Skin of body (tissue), 2 donors: ENCODE data around the gene PSMB2. TPM values are rescaled to one million over a fixed set of nuclear protein-coding genes. Genes with fewer than 3 reads are reported as not detected.
"Not testable (repeated sequence)": the region's sequence is repeated elsewhere in the genome, so short reads cannot be mapped to it uniquely, and the experiment has no call there.

Source experiments
- DNase-seq: peaks from one replicate; lab custom pipeline; 2025; lab: John Stamatoyannopoulos, UW
- total RNA-seq: library from RNA; depleted of rRNA; stranded (reverse); fragments of >200 nt; gene quantifications from one replicate; pipeline ENCODE4 v1.2.3, GENCODE V29; 2014

The PSMB2 gene
- total RNA-seq: 15.1 TPM

- DNase-seq: peak; percentile 90
Measured at GRCh38 chr1:35641233-35641866, at the start of gene PSMB2. Gene PSMB2 (minus strand): TSS chr1:35641526. CDS start chr1:35641432, 94 bp downstream.

GRCh38 chr1:35691080-35691479 is 49.8 kb upstream of the PSMB2 start:
- DNase-seq: no peak

GRCh38 chr1:35690103-35690502 is 48.8 kb upstream of the PSMB2 start:
- DNase-seq: not testable (repeated sequence)

DNA sequence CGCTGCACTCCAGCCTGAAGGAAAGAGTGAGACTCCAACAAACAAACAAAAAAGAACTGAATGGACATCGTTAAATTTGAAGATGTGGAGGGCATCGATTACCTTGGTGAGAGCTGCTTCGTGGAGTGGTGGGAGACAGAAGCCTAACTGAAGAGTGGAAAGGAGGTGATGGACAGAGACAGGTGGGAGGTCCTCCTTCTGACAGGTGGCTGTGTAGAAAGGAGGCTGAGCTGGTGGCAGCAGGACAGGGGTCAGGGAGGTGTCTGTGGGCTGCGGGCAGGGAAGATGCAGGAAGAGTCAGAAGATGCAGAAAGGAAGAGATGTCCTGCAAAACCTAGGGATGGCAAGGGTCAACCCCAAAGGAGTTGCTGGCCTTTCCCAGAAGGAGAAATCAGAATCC is 46.8 kb upstream of the PSMB2 start:
- DNase-seq: no peak

- no peak for DNase-seq
Measured at GRCh38 chr1:35683012-35683411, 41.7 kb upstream of the PSMB2 start.

DNA sequence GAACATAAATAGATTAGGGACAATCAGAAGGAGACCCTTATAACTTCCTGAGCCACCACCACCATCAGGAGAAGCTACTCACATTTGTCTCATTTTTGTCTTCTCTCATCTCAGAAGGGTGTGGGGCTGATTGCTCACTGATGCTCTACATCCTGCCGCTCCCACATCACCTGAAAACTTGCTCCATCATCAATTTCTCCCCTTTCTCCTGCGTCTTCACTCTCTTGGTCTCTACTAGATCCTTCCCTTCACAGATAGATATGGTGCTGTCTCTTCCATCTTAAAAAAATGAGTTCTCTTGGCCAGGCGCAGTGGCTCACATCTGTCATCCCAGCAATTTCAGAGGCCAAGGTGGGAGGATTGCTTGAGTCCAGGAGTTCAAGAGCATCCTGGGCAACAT is 38.9 kb upstream of the PSMB2 start:
- DNase-seq: no peak

DNA sequence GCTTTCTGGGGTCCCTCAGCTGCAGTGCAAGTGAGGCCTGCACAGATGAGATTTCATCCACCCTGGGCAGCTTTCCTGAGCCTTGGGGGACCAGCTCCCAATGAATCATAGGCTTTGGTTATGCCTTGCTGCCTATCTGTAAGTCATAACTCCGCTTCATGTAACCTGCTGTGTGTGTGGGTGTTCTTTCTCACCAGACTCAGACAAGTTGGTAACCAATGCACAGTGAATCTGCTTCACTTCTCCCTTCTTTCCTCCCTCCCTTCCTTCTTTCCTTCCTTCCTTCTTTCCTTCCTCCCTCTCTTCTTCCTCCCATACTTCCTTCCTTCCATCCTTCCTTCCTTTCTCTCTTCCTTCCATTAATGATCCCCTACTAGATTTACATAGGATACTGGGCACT is 34.4 kb upstream of the PSMB2 start:
- no peak for DNase-seq

DNA sequence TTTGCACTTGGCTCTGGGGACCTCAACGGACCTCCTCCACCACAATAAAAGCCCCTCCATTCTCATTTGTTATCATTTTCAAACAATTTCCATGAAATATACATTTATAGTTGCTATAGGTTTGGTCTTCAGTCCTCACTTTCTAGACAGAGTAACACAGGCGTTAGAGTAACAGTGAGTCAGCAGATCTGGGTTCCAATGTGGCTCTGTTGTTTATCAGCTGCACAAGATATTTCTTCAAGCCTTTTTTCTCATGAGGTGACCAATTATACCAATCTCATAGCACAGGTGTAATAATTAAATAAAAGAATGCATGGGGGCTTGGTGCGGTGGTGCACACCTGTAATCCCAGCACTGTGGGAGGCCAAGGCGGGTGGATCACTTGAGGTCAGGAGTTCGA is 32.8 kb upstream of the PSMB2 start:
- no peak for DNase-seq

DNA sequence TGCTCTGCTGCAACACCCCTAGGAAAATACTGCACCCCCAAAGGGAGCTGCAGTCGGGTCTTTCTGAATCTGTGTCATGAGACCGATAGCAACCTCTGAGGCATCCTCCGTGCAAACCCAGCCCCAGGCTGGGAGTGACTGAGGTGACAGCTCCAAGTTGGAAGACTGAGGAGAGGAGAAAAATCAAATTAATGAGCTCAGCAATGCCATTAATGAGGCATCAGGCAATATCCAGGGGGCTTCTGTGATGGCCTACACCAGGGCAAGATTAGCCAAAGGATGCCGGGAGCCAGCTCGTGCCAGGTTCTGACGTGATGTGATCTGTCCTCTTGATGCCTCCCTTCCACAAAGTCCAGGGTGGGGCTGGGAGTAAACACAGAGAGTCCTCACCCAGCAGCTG is 30.8 kb upstream of the PSMB2 start:
- no peak for DNase-seq

- DNase-seq: no peak
Measured at GRCh38 chr1:35668506-35668905, 27.2 kb upstream of the PSMB2 start.

- no peak for DNase-seq
Measured at GRCh38 chr1:35666916-35667315, 25.6 kb upstream of the PSMB2 start.

GRCh38 chr1:35666216-35666615 is 24.9 kb upstream of the PSMB2 start:
- no peak for DNase-seq

DNA sequence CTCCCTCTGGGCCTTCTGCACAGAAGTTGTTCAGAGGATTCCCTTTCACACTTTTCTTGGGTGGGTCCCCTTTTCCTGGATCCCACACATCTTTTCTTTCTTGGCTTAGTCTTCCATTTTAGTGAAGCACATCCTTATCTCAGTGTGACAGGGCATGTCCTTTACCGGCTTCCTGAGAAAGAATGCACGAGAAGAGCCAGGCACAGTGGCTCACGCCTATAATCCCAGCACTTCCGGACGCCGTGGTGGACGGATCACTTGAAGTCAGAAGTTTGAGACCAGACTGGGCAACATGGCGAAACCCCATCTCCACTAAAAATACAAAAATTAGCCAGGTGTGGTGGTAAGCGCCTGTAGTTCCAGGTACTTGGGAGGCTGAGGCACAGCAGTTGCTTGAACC is 22.1 kb upstream of the PSMB2 start:
- no peak for DNase-seq

- no peak for DNase-seq
Measured at GRCh38 chr1:35661474-35661795, 20.1 kb upstream of the PSMB2 start.

DNA sequence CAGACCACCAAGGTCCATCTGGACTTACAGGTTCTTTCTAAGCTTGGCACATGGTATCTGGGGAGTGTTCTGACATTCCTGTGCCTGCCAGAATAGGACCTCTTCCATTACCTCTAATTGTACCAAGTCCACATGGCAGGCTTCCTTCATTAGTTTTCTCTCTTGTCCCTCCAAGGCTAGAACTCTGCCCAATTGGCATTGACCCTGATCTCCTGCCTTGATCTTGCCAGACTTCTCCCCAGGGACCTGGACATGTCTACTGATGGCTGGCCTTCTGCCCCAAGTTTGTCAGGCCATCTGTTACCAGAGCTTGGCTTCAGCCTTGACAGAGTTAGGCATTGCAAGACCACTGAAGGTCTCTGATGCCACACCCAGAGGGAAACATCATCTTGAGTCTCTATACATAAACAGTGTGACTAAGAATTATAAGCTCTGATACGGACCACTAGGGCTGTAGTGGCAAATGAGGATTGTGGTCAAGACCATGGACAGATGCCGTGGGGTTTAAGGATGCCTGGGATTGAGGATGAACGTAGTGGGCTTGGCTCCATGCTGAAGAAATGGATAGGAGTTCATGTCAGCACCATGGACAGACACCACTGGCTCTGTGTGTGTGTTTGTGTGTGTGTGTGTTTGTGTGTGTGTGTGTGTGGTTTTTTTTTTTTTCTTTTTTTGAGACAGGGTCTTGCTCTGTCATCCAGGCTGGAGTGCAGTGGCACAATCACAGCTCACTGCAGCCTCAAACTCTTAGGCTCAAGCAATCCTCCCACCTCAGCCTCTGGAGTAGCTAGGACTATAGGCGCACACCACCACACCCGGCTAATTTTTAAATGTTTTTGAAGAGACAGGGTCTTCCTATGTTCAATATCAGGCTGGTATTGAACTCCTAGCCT is 19.5 kb upstream of the PSMB2 start:
- DNase-seq: peak; percentile 3

- DNase-seq: no peak
Measured at GRCh38 chr1:35659589-35659988, 18.3 kb upstream of the PSMB2 start.

DNA sequence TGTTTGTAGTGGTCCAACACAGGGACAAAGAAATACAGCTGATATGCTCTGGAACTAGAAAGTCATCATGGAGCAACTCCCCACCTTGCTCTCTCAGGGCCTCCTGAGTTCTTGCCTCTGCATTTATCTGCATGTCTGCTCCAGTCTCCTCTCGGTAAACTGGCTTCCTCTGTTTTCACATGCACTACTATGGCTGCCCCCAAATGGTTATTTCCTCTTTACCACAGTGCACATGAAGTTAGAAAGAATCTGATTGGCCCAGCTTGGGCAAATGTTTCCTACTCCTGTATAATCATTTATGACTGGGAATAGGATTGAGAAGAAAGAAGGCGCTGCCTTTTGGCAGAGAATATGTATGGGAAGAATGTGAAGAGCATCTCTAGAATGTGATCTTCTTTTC is 16.5 kb upstream of the PSMB2 start:
- DNase-seq: no peak

DNA sequence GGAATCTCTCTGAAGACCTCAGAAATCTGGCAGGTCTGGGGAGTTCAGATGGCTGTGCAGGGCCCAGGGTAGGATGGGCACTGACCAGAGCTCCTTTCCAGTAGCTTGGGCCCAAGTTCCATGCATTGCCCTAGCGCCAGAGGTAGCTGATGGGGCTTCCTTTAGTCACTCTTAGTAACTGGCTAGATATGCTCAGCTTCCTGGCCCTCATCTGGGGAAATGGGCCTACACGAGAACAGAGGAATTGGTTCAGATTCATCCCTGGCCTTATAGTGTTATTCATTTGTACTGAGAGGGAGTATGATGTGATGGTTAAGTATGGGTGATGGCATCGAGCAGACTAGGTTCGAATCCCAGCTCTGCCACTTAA is 15.5 kb upstream of the PSMB2 start:
- DNase-seq: no peak

DNA sequence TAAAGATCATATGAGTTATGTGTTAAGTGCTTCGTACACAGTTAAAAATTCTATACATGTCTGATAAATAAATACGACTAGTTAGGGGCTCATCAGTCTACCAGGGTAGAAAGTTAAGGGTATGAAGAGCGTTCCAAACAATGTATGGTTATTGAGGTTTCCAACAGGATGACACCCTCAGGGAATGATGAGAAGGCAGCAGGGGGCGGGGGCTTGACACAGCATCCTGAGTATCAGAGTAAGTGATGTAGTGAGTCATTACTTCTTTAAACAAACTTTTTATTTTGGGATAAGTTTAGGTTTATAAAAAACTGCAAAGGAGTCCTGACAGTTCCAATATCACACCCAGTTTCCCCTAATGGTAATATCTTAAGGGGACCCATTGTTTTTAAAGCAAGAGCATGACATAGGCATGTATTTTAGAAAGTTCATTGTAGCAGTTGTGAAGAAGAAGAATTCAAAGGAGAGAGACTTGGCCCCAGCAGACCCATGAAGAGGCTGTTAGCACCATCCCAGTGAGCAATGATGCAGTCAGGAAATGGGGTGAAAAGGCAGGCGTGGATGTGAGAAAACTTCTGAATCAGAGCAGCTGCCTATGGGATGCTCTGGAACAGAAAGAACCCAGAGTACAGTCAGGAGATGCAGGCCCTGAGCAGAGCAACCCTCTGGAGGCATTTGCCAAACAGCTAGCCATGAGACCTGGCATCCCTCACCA is 15.0 kb upstream of the PSMB2 start:
- DNase-seq: no peak

DNA sequence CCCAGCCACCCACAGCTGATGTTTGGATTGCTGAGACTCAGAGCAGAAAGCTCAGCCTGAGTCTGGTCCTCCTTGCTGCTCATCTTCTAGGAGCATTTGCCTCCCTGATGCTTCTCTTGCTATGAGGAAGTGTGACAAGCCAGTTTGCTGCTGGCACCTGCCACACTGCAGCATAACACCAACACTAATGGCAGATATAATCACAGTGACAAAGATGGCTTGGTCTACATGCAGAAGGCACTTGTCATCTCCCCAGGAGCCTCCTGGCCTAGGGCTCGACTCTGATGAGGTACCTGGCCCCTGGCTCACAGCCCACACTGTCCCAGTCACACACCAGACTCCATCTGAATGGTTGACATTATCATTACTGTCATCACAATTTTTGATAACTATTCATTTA is 13.9 kb upstream of the PSMB2 start:
- no peak for DNase-seq

GRCh38 chr1:35650416-35650815 is 9.1 kb upstream of the PSMB2 start:
- DNase-seq: no peak

DNA sequence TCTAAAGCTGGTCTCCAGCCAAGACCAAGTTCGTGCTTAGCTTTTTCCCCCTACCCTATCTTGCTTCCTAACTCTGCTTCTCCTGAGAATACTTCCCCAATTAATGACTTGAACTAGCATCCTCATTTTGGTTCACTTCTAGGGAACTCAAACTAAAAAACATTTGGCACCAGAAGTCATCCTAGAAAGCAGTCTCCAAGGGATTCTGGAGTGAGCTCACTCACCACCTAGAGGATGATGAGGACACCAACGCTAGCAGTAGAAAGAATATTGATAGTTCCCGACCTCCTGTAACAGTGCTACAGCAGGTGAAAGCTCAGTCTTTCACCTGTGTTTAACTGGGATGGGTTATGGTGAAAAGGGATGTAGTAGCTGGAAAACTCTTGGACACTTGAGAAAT is 4.7 kb upstream of the PSMB2 start:
- DNase-seq: no peak

DNA sequence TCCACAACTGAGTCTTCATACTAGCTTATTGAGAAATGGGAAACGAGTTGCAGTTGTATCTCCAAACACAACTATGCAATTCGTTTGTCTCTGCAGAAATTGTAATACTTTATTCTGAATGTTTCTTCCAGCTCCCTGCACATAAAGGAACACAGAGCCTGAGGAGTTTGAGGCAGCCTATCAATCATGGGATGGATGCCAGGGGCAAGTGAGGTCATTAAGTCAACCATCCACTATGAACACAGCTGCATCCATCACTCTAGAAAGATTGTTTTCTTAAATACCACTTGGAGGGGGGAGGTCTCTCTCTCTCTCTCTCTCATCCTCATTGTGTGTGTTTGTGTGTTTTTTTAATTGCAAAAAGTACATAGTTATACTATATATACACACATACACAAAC is 2.9 kb upstream of the PSMB2 start:
- DNase-seq: no peak
